Mesendoderm (in vitro differentiated cells): ENCODE data around the gene CARMIL1.

ENCODE experiments used
- DNase-seq: peaks from one replicate; pipeline ENCODE4 v3.0.0; 2013
- H2AK5ac ChIP-seq: 2 replicates; pipeline ENCODE4 v1.6.1; 2013; ENCODE audit warnings: low read length, inconsistent platforms
- H2BK120ac ChIP-seq: 2 replicates; pipeline ENCODE4 v1.6.1; 2013; ENCODE audit warnings: low read depth, mild to moderate bottlenecking, low read length, moderate library complexity, mixed read lengths
- H2BK15ac ChIP-seq: replicated peaks from 2 replicates; pipeline ENCODE4 v1.6.1; 2013; ENCODE audit warnings: low read depth, mild to moderate bottlenecking, moderate library complexity
- H2BK5ac ChIP-seq: 2 replicates; pipeline ENCODE4 v1.6.1; 2013; ENCODE audit warnings: low read length, inconsistent platforms
- H3K18ac ChIP-seq: 2 replicates; pipeline ENCODE4 v1.6.1; 2013; ENCODE audit warnings: mild to moderate bottlenecking, low read length, mixed read lengths
- H3K23ac ChIP-seq: one replicate; pipeline ENCODE4 v1.6.1; 2013; ENCODE audit warnings: low read length
- H3K27ac ChIP-seq: 2 replicates; pipeline ENCODE4 v1.5.1; 2013; ENCODE audit warnings: low read depth, mild to moderate bottlenecking, inconsistent platforms, low read length, moderate library complexity
- H3K27me3 ChIP-seq: 2 replicates; pipeline ENCODE4 v1.6.1; 2013; ENCODE audit warnings: low read length, control low read depth, mild to moderate bottlenecking, inconsistent platforms; ENCODE audit not compliant: insufficient read depth, poor library complexity
- H3K36me3 ChIP-seq: 2 replicates; pipeline ENCODE4 v1.6.1; 2013; ENCODE audit warnings: low read length, inconsistent platforms; ENCODE audit not compliant: control insufficient read depth, insufficient read depth
- H3K4ac ChIP-seq: one replicate; pipeline ENCODE4 v1.6.1; 2013; ENCODE audit warnings: low read depth, mild to moderate bottlenecking, low read length, moderate library complexity
- H3K4me1 ChIP-seq: 2 replicates; pipeline ENCODE4 v1.6.1; 2013; ENCODE audit warnings: low read depth, low read length, inconsistent platforms; ENCODE audit not compliant: control insufficient read depth
- H3K4me2 ChIP-seq: 2 replicates; pipeline ENCODE4 v1.6.1; 2013; ENCODE audit warnings: low read length
- H3K4me3 ChIP-seq: 2 replicates; pipeline ENCODE4 v1.5.1; 2013; ENCODE audit warnings: mild to moderate bottlenecking, low read length
- H3K56ac ChIP-seq: one replicate; pipeline ENCODE4 v1.6.1; 2013; ENCODE audit warnings: low read length
- H3K79me1 ChIP-seq: 2 replicates; pipeline ENCODE4 v1.6.1; 2013; ENCODE audit warnings: low read length, inconsistent platforms
- H3K79me2 ChIP-seq: 2 replicates; pipeline ENCODE4 v1.6.1; 2013; ENCODE audit warnings: mild to moderate bottlenecking, low read length; ENCODE audit not compliant: control insufficient read depth, insufficient read depth
- H3K9ac ChIP-seq: 2 replicates; pipeline ENCODE4 v1.6.1; 2013; ENCODE audit warnings: low read length, inconsistent platforms
- H4K5ac ChIP-seq: one replicate; pipeline ENCODE4 v1.6.1; 2013; ENCODE audit warnings: low read length
- H4K8ac ChIP-seq: one replicate; pipeline ENCODE4 v1.6.1; 2013; ENCODE audit warnings: low read depth, mild to moderate bottlenecking, control low read depth, low read length, moderate library complexity
- WGBS: extraction: QIAGEN DNeasy Blood & Tissue Kit; methylation state at CpG from one replicate; pipeline ENCODE4 v1.1.7; 2013; ENCODE audit warnings: low lambda C conversion rate, missing lambda C conversion rate; ENCODE audit not compliant: insufficient coverage; ENCODE audit errors: extremely low coverage; 5-methylcytosine and 5-hydroxymethylcytosine counted together

CARMIL1 gene

GRCh38 chr6:25640891-25641290 lies 361.7 kb downstream of the CARMIL1 start:
- no CpG with 5 or more reads among the region's 4 CpGs for WGBS
- H3K79me1 ChIP-seq: no peaks in the 10 kb centered on the region
- H3K23ac ChIP-seq: no peak overlapping the region
- H3K36me3 ChIP-seq: no peaks in the 10 kb centered on the region
- no peak overlapping the region for H2AK5ac ChIP-seq
- no peaks in the 10 kb centered on the region for H3K4me1 ChIP-seq
- H2BK5ac ChIP-seq: no peak overlapping the region
- H2BK15ac ChIP-seq: no peak overlapping the region
- H3K56ac ChIP-seq: no peak overlapping the region
- H3K27me3 ChIP-seq: no peaks in the 10 kb centered on the region
- H3K9ac ChIP-seq: no peak overlapping the region
- no peak overlapping the region for H3K4ac ChIP-seq
- H2BK120ac ChIP-seq: no peak overlapping the region
- H3K4me3 ChIP-seq: no peak overlapping the region
- H3K4me2 ChIP-seq: no peak overlapping the region
- H3K27ac ChIP-seq: no peak overlapping the region
- no peak overlapping the region for H4K5ac ChIP-seq
- no peak for DNase-seq
- no peaks in the 10 kb centered on the region for H3K79me2 ChIP-seq
- H3K18ac ChIP-seq: no peak overlapping the region
- no peak overlapping the region for H4K8ac ChIP-seq

GRCh38 chr6:25641377-25641776 lies 362.2 kb downstream of the CARMIL1 start:
- H2BK5ac ChIP-seq: no peak overlapping the region
- no peak overlapping the region for H3K56ac ChIP-seq
- H2AK5ac ChIP-seq: no peak overlapping the region
- H3K4ac ChIP-seq: no peak overlapping the region
- DNase-seq: no peak
- H3K79me2 ChIP-seq: no peaks in the 10 kb centered on the region
- H2BK15ac ChIP-seq: no peak overlapping the region
- H3K27ac ChIP-seq: no peak overlapping the region
- H3K18ac ChIP-seq: no peak overlapping the region
- no peak overlapping the region for H3K9ac ChIP-seq
- H3K79me1 ChIP-seq: no peaks in the 10 kb centered on the region
- H3K4me3 ChIP-seq: no peak overlapping the region
- H4K5ac ChIP-seq: no peak overlapping the region
- WGBS: no CpG with 5 or more reads among the region's 5 CpGs
- no peaks in the 10 kb centered on the region for H3K27me3 ChIP-seq
- H3K4me1 ChIP-seq: no peaks in the 10 kb centered on the region
- H2BK120ac ChIP-seq: no peak overlapping the region
- H3K23ac ChIP-seq: no peak overlapping the region
- H3K36me3 ChIP-seq: no peaks in the 10 kb centered on the region
- no peak overlapping the region for H3K4me2 ChIP-seq
- no peak overlapping the region for H4K8ac ChIP-seq

GRCh38 chr6:25641940-25642666 lies 362.9 kb downstream of the CARMIL1 start:
- no peak overlapping the region for H3K4me3 ChIP-seq
- H3K23ac ChIP-seq: no peak overlapping the region
- no peak overlapping the region for H3K56ac ChIP-seq
- no peak overlapping the region for H3K4me2 ChIP-seq
- no peak overlapping the region for H2BK5ac ChIP-seq
- H2BK120ac ChIP-seq: no peak overlapping the region
- no peak overlapping the region for H2AK5ac ChIP-seq
- H4K5ac ChIP-seq: no peak overlapping the region
- no peak overlapping the region for H3K4ac ChIP-seq
- H3K27me3 ChIP-seq: no peaks in the 10 kb centered on the region
- no peak for DNase-seq
- H3K79me2 ChIP-seq: no peaks in the 10 kb centered on the region
- no peak overlapping the region for H3K27ac ChIP-seq
- H3K18ac ChIP-seq: no peak overlapping the region
- WGBS: no CpG with 5 or more reads among the region's 3 CpGs
- no peak overlapping the region for H3K9ac ChIP-seq
- no peak overlapping the region for H2BK15ac ChIP-seq
- no peaks in the 10 kb centered on the region for H3K79me1 ChIP-seq
- H4K8ac ChIP-seq: no peak overlapping the region
- no peaks in the 10 kb centered on the region for H3K36me3 ChIP-seq
- H3K4me1 ChIP-seq: no peaks in the 10 kb centered on the region

GRCh38 chr6:25642667-25643328 lies 363.6 kb downstream of the CARMIL1 start:
- Histone ChIP-seq H3K79me1 (no peaks in the 10 kb centered on the region), H2BK15ac (no peak overlapping the region), H2AK5ac (no peak overlapping the region), H3K27me3 (no peaks in the 10 kb centered on the region), H3K4me3 (no peak overlapping the region), H2BK120ac (no peak overlapping the region), H3K9ac (no peak overlapping the region), H3K18ac (no peak overlapping the region), H3K4ac (no peak overlapping the region), H3K27ac (no peak overlapping the region), H3K4me1 (no peaks in the 10 kb centered on the region), H2BK5ac (no peak overlapping the region), H3K56ac (no peak overlapping the region), H3K23ac (no peak overlapping the region), H3K4me2 (no peak overlapping the region), H4K8ac (no peak overlapping the region), H3K79me2 (no peaks in the 10 kb centered on the region), H3K36me3 (no peaks in the 10 kb centered on the region), H4K5ac (no peak overlapping the region)
- no CpG with 5 or more reads among the region's 3 CpGs for WGBS
- DNase-seq: no peak

GRCh38 chr6:25645916-25646315 lies 366.7 kb downstream of the CARMIL1 start:
- no peak overlapping the region for H3K18ac ChIP-seq
- no peak overlapping the region for H4K5ac ChIP-seq
- no CpG with 5 or more reads among the region's 4 CpGs for WGBS
- no peak overlapping the region for H3K4ac ChIP-seq
- no peaks in the 10 kb centered on the region for H3K36me3 ChIP-seq
- H4K8ac ChIP-seq: no peak overlapping the region
- H3K27ac ChIP-seq: no peak overlapping the region
- H2BK5ac ChIP-seq: no peak overlapping the region
- H3K79me2 ChIP-seq: no peaks in the 10 kb centered on the region
- no peak overlapping the region for H3K4me3 ChIP-seq
- no peak overlapping the region for H3K4me2 ChIP-seq
- no peak overlapping the region for H2BK15ac ChIP-seq
- H3K27me3 ChIP-seq: no peaks in the 10 kb centered on the region
- H3K9ac ChIP-seq: no peak overlapping the region
- no peak overlapping the region for H2BK120ac ChIP-seq
- H3K79me1 ChIP-seq: no peaks in the 10 kb centered on the region
- no peaks in the 10 kb centered on the region for H3K4me1 ChIP-seq
- no peak for DNase-seq
- H3K56ac ChIP-seq: no peak overlapping the region
- no peak overlapping the region for H2AK5ac ChIP-seq
- H3K23ac ChIP-seq: no peak overlapping the region
